ENCODE results near the gene SGSM2.

DNA sequence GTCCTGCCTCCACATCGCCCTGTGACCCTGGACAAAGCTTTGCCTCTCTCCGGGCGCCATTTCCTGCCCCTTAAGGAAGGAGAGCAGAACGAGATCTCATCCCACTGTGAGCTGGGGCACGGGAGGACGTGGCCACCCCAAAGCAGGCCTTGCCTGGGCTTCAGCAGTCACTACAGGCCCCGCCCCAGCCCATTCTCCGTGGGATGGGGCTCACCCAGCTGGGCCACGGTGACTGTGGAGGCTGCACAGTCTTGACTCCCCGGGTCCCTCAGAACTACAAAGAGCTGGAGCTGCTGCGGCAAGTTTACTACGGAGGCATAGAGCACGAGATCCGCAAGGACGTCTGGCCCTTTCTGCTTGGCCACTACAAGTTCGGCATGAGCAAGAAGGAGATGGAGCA, 35.4 kb downstream of the SGSM2 start:
- TF ChIP-seq CTCF (IDR thresholded peaks at IDR 0.05; ENCODE audit: low read length) (no peak), EZH2phosphoT487 (IDR thresholded peaks at IDR 0.05; ENCODE audit: low read length) (no peak)
